Measurements from ENCODE around the gene PHOSPHO2. TPM values are rescaled to one million over a fixed set of nuclear protein-coding genes. Genes with fewer than 3 reads are reported as not detected.

Gene PHOSPHO2
- total and polyA plus RNA-seq, 2 experiments from 2014 or later, result 8.3 to 8.7 TPM

- Histone ChIP-seq H2AFZ (no peak overlapping the region), H3K27ac (ENCODE audit: low read depth) (no peak overlapping the region), H3K79me2 (replicated peaks; ENCODE audit: insufficient read depth) (no peaks in the 10 kb centered on the region), H4K20me1 (replicated peaks; ENCODE audit: insufficient read depth) (0 out of 2 replicates have a peak, but pooled peaks cover 4% of the 10 kb centered on the region), H3K4me3 (no peak overlapping the region), H3K4me1 (ENCODE audit: insufficient read depth) (no peaks in the 10 kb centered on the region), H3K4me2 (no peak overlapping the region), H3F3A (replicated peaks; ENCODE audit: low read depth) (no peaks in the 10 kb centered on the region), H3K27me3 (ENCODE audit: insufficient read depth) (no peaks in the 10 kb centered on the region), H3K36me3 (ENCODE audit: insufficient read depth) (peaks cover 3% of the 10 kb centered on the region; the same call in 1 of the 2 replicates), H3K9me2 (ENCODE audit: insufficient read depth) (no peaks in the 10 kb centered on the region)
- Mint-ChIP-seq H3K36me3 (ENCODE audit: low read depth) (peaks cover 19% of the 10 kb centered on the region), H3K4me3 (no peak overlapping the region), H3K27ac (no peak overlapping the region), H3K27me3 (ENCODE audit: insufficient read depth, low read depth, poor library complexity) (peaks cover 3% of the 10 kb centered on the region), H3K4me1 (no peaks in the 10 kb centered on the region), H3K9me3 (peaks cover 9% of the 10 kb centered on the region; the same call in 2 of the 3 replicates)
- no peak for ATAC-seq
- no peak for DNase-seq (ENCODE audit: low spot score)
- TF ChIP-seq, protein P1, sequence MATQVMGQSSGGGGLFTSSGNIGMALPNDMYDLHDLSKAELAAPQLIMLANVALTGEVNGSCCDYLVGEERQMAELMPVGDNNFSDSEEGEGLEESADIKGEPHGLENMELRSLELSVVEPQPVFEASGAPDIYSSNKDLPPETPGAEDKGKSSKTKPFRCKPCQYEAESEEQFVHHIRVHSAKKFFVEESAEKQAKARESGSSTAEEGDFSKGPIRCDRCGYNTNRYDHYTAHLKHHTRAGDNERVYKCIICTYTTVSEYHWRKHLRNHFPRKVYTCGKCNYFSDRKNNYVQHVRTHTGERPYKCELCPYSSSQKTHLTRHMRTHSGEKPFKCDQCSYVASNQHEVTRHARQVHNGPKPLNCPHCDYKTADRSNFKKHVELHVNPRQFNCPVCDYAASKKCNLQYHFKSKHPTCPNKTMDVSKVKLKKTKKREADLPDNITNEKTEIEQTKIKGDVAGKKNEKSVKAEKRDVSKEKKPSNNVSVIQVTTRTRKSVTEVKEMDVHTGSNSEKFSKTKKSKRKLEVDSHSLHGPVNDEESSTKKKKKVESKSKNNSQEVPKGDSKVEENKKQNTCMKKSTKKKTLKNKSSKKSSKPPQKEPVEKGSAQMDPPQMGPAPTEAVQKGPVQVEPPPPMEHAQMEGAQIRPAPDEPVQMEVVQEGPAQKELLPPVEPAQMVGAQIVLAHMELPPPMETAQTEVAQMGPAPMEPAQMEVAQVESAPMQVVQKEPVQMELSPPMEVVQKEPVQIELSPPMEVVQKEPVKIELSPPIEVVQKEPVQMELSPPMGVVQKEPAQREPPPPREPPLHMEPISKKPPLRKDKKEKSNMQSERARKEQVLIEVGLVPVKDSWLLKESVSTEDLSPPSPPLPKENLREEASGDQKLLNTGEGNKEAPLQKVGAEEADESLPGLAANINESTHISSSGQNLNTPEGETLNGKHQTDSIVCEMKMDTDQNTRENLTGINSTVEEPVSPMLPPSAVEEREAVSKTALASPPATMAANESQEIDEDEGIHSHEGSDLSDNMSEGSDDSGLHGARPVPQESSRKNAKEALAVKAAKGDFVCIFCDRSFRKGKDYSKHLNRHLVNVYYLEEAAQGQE (IDR thresholded peaks at IDR 0.05; ENCODE audit: unreplicated experiment), result no peak
- TF ChIP-seq EZH2 (IDR thresholded peaks at IDR 0.05; ENCODE audit: low read depth, unreplicated experiment) (no peak), CTCF (conservative IDR thresholded peaks at IDR 0.05; ENCODE audit: low read depth in 2 of 2) (no peak), NANOG (IDR thresholded peaks at IDR 0.05; ENCODE audit: borderline replicate concordance) (no peak), CREB1 (CRISPR knock-in tag; IDR thresholded peaks at IDR 0.05; ENCODE audit: low read depth) (no peak), POLR2AphosphoS5 (IDR thresholded peaks at IDR 0.05; ENCODE audit: low read depth) (no peak)
- TF ChIP-seq, protein P2, sequence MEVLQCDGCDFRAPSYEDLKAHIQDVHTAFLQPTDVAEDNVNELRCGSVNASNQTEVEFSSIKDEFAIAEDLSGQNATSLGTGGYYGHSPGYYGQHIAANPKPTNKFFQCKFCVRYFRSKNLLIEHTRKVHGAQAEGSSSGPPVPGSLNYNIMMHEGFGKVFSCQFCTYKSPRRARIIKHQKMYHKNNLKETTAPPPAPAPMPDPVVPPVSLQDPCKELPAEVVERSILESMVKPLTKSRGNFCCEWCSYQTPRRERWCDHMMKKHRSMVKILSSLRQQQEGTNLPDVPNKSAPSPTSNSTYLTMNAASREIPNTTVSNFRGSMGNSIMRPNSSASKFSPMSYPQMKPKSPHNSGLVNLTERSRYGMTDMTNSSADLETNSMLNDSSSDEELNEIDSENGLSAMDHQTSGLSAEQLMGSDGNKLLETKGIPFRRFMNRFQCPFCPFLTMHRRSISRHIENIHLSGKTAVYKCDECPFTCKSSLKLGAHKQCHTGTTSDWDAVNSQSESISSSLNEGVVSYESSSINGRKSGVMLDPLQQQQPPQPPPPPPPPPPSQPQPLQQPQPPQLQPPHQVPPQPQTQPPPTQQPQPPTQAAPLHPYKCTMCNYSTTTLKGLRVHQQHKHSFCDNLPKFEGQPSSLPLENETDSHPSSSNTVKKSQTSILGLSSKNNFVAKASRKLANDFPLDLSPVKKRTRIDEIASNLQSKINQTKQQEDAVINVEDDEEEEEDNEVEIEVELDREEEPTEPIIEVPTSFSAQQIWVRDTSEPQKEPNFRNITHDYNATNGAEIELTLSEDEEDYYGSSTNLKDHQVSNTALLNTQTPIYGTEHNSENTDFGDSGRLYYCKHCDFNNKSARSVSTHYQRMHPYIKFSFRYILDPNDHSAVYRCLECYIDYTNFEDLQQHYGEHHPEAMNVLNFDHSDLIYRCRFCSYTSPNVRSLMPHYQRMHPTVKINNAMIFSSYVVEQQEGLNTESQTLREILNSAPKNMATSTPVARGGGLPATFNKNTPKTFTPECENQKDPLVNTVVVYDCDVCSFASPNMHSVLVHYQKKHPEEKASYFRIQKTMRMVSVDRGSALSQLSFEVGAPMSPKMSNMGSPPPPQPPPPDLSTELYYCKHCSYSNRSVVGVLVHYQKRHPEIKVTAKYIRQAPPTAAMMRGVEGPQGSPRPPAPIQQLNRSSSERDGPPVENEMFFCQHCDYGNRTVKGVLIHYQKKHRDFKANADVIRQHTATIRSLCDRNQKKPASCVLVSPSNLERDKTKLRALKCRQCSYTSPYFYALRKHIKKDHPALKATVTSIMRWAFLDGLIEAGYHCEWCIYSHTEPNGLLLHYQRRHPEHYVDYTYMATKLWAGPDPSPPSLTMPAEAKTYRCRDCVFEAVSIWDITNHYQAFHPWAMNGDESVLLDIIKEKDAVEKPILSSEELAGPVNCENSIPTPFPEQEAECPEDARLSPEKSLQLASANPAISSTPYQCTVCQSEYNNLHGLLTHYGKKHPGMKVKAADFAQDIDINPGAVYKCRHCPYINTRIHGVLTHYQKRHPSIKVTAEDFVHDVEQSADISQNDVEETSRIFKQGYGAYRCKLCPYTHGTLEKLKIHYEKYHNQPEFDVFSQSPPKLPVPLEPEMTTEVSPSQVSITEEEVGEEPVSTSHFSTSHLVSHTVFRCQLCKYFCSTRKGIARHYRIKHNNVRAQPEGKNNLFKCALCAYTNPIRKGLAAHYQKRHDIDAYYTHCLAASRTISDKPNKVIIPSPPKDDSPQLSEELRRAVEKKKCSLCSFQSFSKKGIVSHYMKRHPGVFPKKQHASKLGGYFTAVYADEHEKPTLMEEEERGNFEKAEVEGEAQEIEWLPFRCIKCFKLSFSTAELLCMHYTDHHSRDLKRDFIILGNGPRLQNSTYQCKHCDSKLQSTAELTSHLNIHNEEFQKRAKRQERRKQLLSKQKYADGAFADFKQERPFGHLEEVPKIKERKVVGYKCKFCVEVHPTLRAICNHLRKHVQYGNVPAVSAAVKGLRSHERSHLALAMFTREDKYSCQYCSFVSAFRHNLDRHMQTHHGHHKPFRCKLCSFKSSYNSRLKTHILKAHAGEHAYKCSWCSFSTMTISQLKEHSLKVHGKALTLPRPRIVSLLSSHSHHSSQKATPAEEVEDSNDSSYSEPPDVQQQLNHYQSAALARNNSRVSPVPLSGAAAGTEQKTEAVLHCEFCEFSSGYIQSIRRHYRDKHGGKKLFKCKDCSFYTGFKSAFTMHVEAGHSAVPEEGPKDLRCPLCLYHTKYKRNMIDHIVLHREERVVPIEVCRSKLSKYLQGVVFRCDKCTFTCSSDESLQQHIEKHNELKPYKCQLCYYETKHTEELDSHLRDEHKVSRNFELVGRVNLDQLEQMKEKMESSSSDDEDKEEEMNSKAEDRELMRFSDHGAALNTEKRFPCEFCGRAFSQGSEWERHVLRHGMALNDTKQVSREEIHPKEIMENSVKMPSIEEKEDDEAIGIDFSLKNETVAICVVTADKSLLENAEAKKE (CRISPR knock-in tag; IDR thresholded peaks at IDR 0.05), result no peak
Measured at GRCh38 chr2:169709331-169709730, 15.1 kb downstream of the PHOSPHO2 start.
